ENCODE data around the gene PCSK4.
"Not testable (repeated sequence)": the region's sequence is repeated elsewhere in the genome, so short reads cannot be mapped to it uniquely, and the experiment has no call there.

Gene PCSK4

DNA sequence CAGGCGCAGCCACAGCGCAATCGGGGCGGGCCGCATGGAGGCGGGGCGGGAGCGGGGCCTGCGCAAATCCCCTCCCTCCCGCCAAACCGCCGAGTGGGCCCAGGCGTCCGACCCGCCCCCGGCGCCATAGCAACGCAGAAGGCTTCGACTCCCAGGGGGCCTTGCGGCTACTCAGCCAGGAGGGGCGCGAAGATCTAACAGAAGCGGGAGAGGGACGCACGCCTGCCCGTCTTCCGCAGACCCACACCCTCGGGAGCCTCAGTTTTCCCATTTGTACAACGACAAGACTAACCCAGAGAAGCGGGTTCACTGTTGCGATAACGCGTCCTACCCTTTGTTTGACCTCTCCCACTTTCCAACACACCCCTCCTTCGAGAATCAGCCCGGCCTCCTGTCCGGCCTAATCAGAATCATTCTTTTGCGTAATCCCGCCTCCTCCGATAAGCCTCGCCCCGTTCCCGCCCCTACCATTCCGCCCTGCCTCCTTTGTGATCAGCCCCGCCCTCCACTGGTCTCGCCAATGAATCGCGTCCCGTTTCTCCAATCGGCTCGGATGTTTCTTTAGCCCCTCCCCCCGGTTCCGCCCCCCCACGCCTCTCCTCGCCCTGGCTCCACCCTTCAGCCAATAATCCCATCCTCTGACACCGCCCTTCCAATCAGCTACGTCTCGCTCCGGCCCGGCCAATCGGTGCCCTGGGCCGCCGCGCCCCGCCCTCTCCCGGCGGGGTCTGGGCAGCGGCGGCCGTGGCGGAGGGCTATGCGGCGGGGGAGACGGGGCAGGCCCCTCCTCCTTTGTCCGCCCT lies at the start of gene PCSK4:
Gene PCSK4, minus strand, starts transcription at position 40 of the 803 bp plus-strand sequence. Its CDS starts 4 bp downstream, at position 36.
- DNase-seq, result peak; percentile 97 to 100 (median 98)

GRCh38 chr19:1539749-1540148 lies 49.6 kb upstream of the PCSK4 start:
- not testable (repeated sequence) for DNase-seq

DNA sequence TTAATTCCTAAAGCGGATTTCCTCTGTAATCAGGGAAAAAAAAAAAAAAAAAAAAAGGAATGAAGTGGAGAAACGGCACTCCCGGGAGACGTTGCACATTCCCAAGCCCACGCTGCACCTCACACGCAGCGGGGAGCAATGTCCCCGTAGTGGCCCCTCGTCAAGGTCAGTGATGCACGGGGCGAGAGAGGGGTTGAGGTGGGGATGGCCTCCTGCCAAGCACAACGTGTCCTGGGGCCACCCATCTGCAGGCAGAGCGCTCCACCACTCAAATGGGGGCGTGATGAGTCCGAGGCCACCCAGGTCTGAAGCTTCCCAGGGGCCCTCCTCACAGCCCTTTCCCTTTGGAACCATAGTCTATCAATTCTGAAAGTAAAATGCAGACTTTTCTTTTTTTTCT lies 48.8 kb upstream of the PCSK4 start:
- no peak for DNase-seq

GRCh38 chr19:1535699-1536098 lies 45.5 kb upstream of the PCSK4 start:
- DNase-seq, result not testable (repeated sequence)

DNA sequence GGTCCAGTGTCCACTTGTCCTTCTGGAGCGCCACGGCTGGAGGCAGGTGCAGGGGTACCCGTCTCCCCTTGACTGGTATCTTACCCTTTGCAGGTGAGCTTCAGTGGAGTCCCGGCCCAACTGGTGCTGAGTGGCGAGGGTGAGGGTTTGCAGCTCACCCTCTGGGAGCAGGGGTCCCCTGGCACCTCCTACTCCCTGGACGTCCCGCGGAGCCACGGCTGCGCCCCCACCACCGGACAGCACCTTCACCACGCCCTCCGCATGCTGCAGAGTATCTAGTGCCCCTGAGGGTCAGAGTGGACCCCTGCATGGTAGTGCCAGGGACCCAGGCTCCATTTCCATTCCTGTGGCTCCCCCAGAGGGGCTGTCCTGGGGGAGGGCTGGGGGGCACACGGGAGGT lies 44.8 kb upstream of the PCSK4 start:
- no peak for DNase-seq

- DNase-seq, result no peak
These were observed 43.5 kb upstream of the PCSK4 start for GRCh38 chr19:1533510-1534150.

GRCh38 chr19:1532003-1532402 lies 41.9 kb upstream of the PCSK4 start:
- DNase-seq, result no peak

DNA sequence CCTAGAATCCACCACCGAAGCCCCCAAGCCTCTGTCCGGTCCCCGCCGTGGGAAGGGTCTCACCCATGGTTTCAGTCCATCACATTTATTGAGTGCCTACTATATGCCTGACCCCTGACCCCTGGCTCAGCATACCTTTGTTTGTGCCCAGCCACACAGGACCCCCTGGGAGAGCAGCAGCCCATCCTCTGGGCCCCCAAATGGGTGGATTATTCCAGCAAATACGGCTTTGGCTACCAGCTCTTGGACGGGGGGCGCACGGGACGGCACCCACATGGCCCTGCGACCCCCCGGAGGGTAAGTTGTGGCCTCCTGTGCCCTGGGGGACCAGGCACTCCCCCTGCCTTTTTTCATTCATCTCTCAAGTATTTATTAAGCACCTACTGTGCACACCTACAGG lies 41.4 kb upstream of the PCSK4 start:
- no peak for DNase-seq

DNA sequence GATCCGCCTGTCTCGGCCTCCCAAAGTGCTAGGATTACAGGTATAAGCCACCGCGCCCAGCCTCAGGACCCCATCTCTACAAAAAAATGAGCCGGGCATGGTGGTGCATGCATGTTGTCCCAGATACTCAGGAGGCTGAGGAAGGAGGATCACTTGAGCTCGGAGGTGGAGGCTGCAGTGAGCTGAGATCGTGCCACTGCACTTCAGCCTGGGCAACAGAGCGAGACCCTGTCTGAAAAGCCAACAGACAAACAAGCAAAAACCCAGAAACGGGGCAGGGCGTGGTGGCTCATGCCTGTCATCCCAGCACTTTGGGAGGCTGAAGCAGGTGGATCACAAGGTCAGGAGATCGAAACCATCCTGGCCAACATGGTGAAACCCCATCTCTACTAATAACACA lies 40.7 kb upstream of the PCSK4 start:
- not testable (repeated sequence) for DNase-seq

DNA sequence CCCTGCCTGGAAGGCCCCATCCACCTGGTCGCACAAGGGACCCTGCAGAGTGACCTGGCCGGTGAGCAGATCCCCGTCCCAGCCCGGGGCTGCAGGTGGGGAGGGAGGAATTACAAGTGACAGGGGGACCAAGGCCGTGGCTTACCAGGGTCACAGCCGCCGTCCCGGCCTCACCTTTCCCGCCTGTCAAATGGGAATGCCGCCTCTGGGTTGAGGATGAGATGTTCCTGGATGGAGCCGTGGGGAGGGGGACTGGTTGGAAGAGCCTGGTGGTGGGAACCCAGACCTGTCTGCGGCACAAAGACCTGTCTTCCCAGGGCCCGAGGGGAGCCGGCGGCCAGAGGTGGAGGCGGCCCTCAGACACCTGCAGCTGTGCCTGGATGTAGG lies 39.3 kb upstream of the PCSK4 start:
- no peak for DNase-seq

GRCh38 chr19:1528596-1529429 lies 38.7 kb upstream of the PCSK4 start:
- DNase-seq, result no peak

DNA sequence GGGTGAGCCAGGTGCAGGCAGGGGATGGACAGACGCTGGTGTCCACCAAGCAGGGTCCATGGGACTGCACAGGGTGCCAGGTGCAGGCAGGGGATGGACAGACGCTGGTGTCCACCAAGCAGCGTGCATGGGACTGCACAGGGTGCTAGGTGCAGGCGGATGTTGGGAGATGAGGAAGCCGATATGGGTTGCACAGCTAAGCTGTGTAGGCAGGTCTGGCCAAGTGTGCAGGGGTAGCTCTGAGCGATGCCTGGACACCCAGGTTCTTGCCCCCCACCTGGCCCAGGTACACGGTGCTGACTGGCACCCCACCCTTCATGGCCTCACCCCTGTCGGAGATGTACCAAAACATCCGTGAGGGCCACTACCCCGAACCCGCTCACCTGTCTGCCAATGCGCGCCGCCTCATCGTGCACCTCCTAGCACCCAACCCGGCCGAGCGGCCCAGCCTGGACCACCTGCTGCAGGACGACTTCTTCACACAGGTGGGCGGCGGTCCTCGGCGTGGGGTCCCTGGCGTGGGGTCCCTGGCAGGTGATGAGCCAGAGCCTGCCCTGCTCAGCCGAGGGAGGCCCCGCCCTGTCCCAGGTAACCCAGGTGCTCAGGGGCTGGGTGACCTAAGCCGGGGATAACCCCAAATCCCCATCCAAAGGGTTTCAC lies 37.6 kb upstream of the PCSK4 start:
- DNase-seq, result no peak

- DNase-seq, result no peak
These were observed 37.0 kb upstream of the PCSK4 start for GRCh38 chr19:1526979-1527649.

GRCh38 chr19:1526066-1526778 lies 36.1 kb upstream of the PCSK4 start:
- no peak for DNase-seq

- DNase-seq, result no peak
These were observed 35.2 kb upstream of the PCSK4 start for GRCh38 chr19:1525343-1525742.

GRCh38 chr19:1524972-1525325 lies 34.8 kb upstream of the PCSK4 start:
- DNase-seq, result no peak

- no peak for DNase-seq
These were observed 34.3 kb upstream of the PCSK4 start for GRCh38 chr19:1524287-1524971.

- no peak for DNase-seq
These were observed 33.5 kb upstream of the PCSK4 start, which contains the start of gene PLK5 for GRCh38 chr19:1523412-1524286. Gene PLK5 (plus strand): TSS chr19:1524077. CDS start chr19:1526997, 2,920 bp downstream.

GRCh38 chr19:1522838-1523237 lies 32.7 kb upstream of the PCSK4 start:
- no peak for DNase-seq

DNA sequence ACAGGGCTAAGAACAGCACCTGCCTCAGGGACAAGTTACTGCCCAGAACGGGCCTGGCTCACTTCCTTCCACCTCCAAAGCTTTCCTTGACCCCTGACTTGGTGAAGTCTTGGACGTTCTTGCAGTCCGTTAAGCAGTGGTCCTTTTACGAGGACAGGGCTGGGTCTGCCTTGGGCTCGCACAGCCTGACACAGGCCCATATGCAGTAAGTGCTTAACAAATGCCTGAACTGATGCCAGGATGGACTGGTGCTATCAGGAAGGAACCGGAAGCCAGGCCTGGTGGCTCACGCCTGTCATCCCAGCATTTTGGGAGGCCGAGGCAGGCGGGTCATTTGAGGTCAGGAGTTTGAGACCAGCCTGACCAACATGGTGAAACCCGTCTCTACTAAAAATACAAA lies 31.9 kb upstream of the PCSK4 start:
- no peak for DNase-seq
